IMR-90 (cell line): ENCODE measurements around the gene PRDM12. TPM values are rescaled to one million over a fixed set of nuclear protein-coding genes. Genes with fewer than 3 reads are reported as not detected.

Experiments
- ATAC-seq: fragments of 200-7000 bp; cut with Tn5 transposase; 2 replicates; pipeline ENCODE4 v1.9.1; 2020; ENCODE audit warnings: low read depth, mild to moderate bottlenecking, moderate library complexity
- BruUV-seq: library from RNA; stranded (reverse); fragments of 400-500 nt; replicated peaks from 2 replicates; lab custom pipeline; 2021; lab: Mats Ljungman, UMichigan
- CTCF ChIA-PET: fragments of 300-600 bp; formaldehyde crosslinking; extraction: SDS; loops from one replicate; lab custom pipeline; 2021; ENCODE audit warnings: antibody characterized with exemption; lab: Yijun Ruan, JAX
- POLR2A ChIA-PET: fragments of 300-600 bp; sonication (Branson Sonifier 250); formaldehyde crosslinking; loops from one replicate; lab custom pipeline; 2022; ENCODE audit warnings: antibody characterized with exemption; ENCODE audit not compliant: unreplicated experiment; lab: Charles Lee
- DNase-seq: peaks from one replicate; pipeline ENCODE4 v3.0.0; 2013
- H2AFZ ChIP-seq: replicated peaks from 2 replicates; pipeline ENCODE3; 2013; ENCODE audit warnings: low read length, mild to moderate bottlenecking; ENCODE audit not compliant: poor library complexity
- H2AK5ac ChIP-seq: 2 replicates; pipeline ENCODE4 v1.6.1; 2013; ENCODE audit warnings: low read depth, low read length, inconsistent platforms
- H2AK9ac ChIP-seq: replicated peaks from 2 replicates; pipeline ENCODE3; 2013; ENCODE audit warnings: mild to moderate bottlenecking, low read depth, low read length, moderate library complexity; ENCODE audit not compliant: poor library complexity
- H2BK120ac ChIP-seq: 2 replicates; pipeline ENCODE4 v1.6.1; 2013; ENCODE audit warnings: low read depth, low read length, inconsistent platforms
- H2BK15ac ChIP-seq: 3 replicates; pipeline ENCODE4 v1.6.1; 2013; ENCODE audit warnings: low read depth, low read length, inconsistent platforms
- H2BK20ac ChIP-seq: 2 replicates; pipeline ENCODE4 v1.6.1; 2013; ENCODE audit warnings: low read depth, mild to moderate bottlenecking, inconsistent platforms, low read length, moderate library complexity
- H2BK5ac ChIP-seq: 2 replicates; pipeline ENCODE4 v1.6.1; 2013; ENCODE audit warnings: mild to moderate bottlenecking, low read depth, low read length, inconsistent platforms; ENCODE audit not compliant: poor library complexity, severe bottlenecking
- H3K14ac ChIP-seq: replicated peaks from 2 replicates; pipeline ENCODE4 v1.6.1; 2013; ENCODE audit warnings: low read depth, low read length, inconsistent platforms
- H3K18ac ChIP-seq: 2 replicates; pipeline ENCODE4 v1.6.1; 2013; ENCODE audit warnings: low read depth, low read length, control low read depth
- H3K23ac ChIP-seq: 2 replicates; pipeline ENCODE4 v1.6.1; 2013; ENCODE audit warnings: low read depth, low read length, inconsistent platforms
- H3K27ac ChIP-seq: 2 replicates; pipeline ENCODE4 v1.5.1; 2013; ENCODE audit warnings: mild to moderate bottlenecking, control low read depth, low read length; ENCODE audit not compliant: insufficient read depth
- H3K27me3 ChIP-seq: 2 replicates; pipeline ENCODE4 v1.6.1; 2013; ENCODE audit warnings: low read length; ENCODE audit not compliant: control insufficient read depth, insufficient read depth
- H3K36me3 ChIP-seq: 2 replicates; pipeline ENCODE4 v1.6.1; 2013; ENCODE audit warnings: low read length, mixed read lengths; ENCODE audit not compliant: control insufficient read depth, insufficient read depth
- H3K4ac ChIP-seq: 2 replicates; pipeline ENCODE4 v1.6.1; 2013; ENCODE audit warnings: low read depth, low read length, inconsistent platforms
- H3K4me1 ChIP-seq: 2 replicates; pipeline ENCODE4 v1.6.1; 2013; ENCODE audit warnings: low read length, mixed read lengths; ENCODE audit not compliant: control insufficient read depth, insufficient read depth
- H3K4me2 ChIP-seq: 2 replicates; pipeline ENCODE4 v1.6.1; 2013; ENCODE audit warnings: low read depth, mild to moderate bottlenecking, control low read depth, low read length, moderate library complexity
- H3K4me3 ChIP-seq: 2 replicates; pipeline ENCODE4 v1.5.1; 2013; ENCODE audit warnings: low read depth, mild to moderate bottlenecking, control low read depth, low read length, moderate library complexity; ENCODE audit not compliant: insufficient read depth
- H3K56ac ChIP-seq: 2 replicates; pipeline ENCODE4 v1.6.1; 2013; ENCODE audit warnings: low read length, inconsistent platforms; ENCODE audit not compliant: insufficient read depth; ENCODE audit errors: extremely low read depth
- H3K79me1 ChIP-seq, 2 experiments: 2 replicates each; pipeline ENCODE4 v1.6.1; 2013; ENCODE audit warnings: low read length in 2 of 2, inconsistent platforms in 1 of 2, low read depth in 1 of 2
- H3K9ac ChIP-seq: 2 replicates; pipeline ENCODE4 v1.6.1; 2013; ENCODE audit warnings: low read depth, low read length, control low read depth
- H3K9me1 ChIP-seq: 2 replicates; pipeline ENCODE4 v1.6.1; 2013; ENCODE audit warnings: low read length, inconsistent platforms; ENCODE audit not compliant: insufficient read depth
- H3K9me3 ChIP-seq: 2 replicates; pipeline ENCODE4 v1.6.1; 2013; ENCODE audit warnings: low read length; ENCODE audit not compliant: control insufficient read depth, insufficient read depth
- H4K20me1 ChIP-seq: 2 replicates; pipeline ENCODE4 v1.6.1; 2013; ENCODE audit warnings: low read length, inconsistent platforms; ENCODE audit not compliant: insufficient read depth
- H4K5ac ChIP-seq: 2 replicates; pipeline ENCODE4 v1.6.1; 2013; ENCODE audit warnings: mild to moderate bottlenecking, low read depth, low read length, control low read depth
- H4K8ac ChIP-seq, 2 experiments: 2 replicates each; pipeline ENCODE4 v1.6.1; 2013; ENCODE audit warnings: low read depth in 2 of 2, low read length in 2 of 2, control low read depth in 1 of 2, inconsistent platforms in 1 of 2
- H4K91ac ChIP-seq: 2 replicates; pipeline ENCODE4 v1.6.1; 2013; ENCODE audit warnings: low read depth, low read length, inconsistent platforms; ENCODE audit not compliant: insufficient read depth
- BHLHE40 ChIP-seq: fragments of 150-350 bp; IDR thresholded peaks from 2 replicates; pipeline ENCODE4 v1.6.1; 2016; ENCODE audit warnings: mild to moderate bottlenecking, low read depth, low read length
- CEBPB ChIP-seq: IDR thresholded peaks from 2 replicates; pipeline ENCODE4 v1.6.1; 2012; ENCODE audit warnings: low read depth, low read length, improper control_type of control experiment
- CHD1 ChIP-seq: IDR thresholded peaks from 2 replicates; pipeline ENCODE4 v1.6.1; 2012; ENCODE audit warnings: low read depth, low read length, improper control_type of control experiment
- ELK1 ChIP-seq: fragments of 150-350 bp; IDR thresholded peaks from 2 replicates; pipeline ENCODE4 v1.6.1; 2016; ENCODE audit warnings: low read depth, mild to moderate bottlenecking, low read length, moderate library complexity, borderline replicate concordance
- FOS ChIP-seq: fragments of 150-350 bp; IDR thresholded peaks from 2 replicates; pipeline ENCODE4 v1.6.1; 2016; ENCODE audit warnings: low read depth, low read length
- MAFK ChIP-seq: IDR thresholded peaks from 2 replicates; pipeline ENCODE4 v1.6.1; 2012; ENCODE audit warnings: low read depth, low read length, improper control_type of control experiment
- MAZ ChIP-seq: IDR thresholded peaks from 2 replicates; pipeline ENCODE4 v1.6.1; 2012; ENCODE audit warnings: low read depth, mild to moderate bottlenecking, low read length, improper control_type of control experiment, moderate library complexity, borderline replicate concordance
- POLR2A ChIP-seq: IDR thresholded peaks from 2 replicates; pipeline ENCODE4 v1.6.1; 2012; ENCODE audit warnings: mild to moderate bottlenecking, low read depth, low read length
- RAD21 ChIP-seq: IDR thresholded peaks from 2 replicates; pipeline ENCODE4 v1.6.1; 2012; ENCODE audit warnings: low read length, improper control_type of control experiment
- RCOR1 ChIP-seq: IDR thresholded peaks from 2 replicates; pipeline ENCODE4 v1.6.1; 2012; ENCODE audit warnings: mild to moderate bottlenecking, low read length, improper control_type of control experiment; ENCODE audit not compliant: insufficient replicate concordance
- RFX5 ChIP-seq: IDR thresholded peaks from 2 replicates; pipeline ENCODE4 v1.8.0; 2012; ENCODE audit warnings: low read depth, mild to moderate bottlenecking, low read length, moderate library complexity
- WGBS, 2 experiments: methylation state at CpG; one replicate each; pipeline versions ENCODE4 v1.1.5 to v1.1.7; 2013; ENCODE audit warnings: missing lambda C conversion rate in 2 of 2; ENCODE audit not compliant: insufficient read length in 1 of 2; ENCODE audit errors: extremely low coverage in 2 of 2; 5-methylcytosine and 5-hydroxymethylcytosine counted together
- dilution Hi-C: fragments of 300-500 bp; cut with HindIII; formaldehyde crosslinking; loops from one replicate; pipeline ENCODE4 v1.14.3; 2018; ENCODE audit warnings: low sequenced_read_pairs; ENCODE audit not compliant: unreplicated experiment
- in situ Hi-C: fragments of 300-500 bp; cut with MboI; formaldehyde crosslinking; loops from 3 replicates; pipeline ENCODE4 v1.14.3; 2019; ENCODE audit warnings: low sequenced_read_pairs, inconsistent platforms, mixed read lengths
- intact Hi-C: fragments of 100-400 bp; cut with micrococcal nuclease; formaldehyde crosslinking; loops from 2 replicates; pipeline ENCODE4 v1.10.0; 2022
- polyA plus RNA-seq, 3 experiments: library from polyadenylated mRNA; depleted of rRNA; stranded (reverse); fragments of >200 nt; gene quantifications; 2 replicates each; pipeline ENCODE4 v1.2.3, GENCODE V29; 2012; ENCODE audit warnings: low replicate concordance in 1 of 3
- total RNA-seq: library from RNA; depleted of rRNA; stranded (reverse); fragments of >200 nt; gene quantifications from 2 replicates; pipeline ENCODE4 v1.2.3, GENCODE V29; 2012
- TF ChIP-seq, protein P1 (sequence below): fragments of 150-350 bp; IDR thresholded peaks from 2 replicates; pipeline ENCODE4 v1.6.1; 2017; ENCODE audit warnings: mild to moderate bottlenecking, antibody characterized with exemption, low read length, low read depth
- TF ChIP-seq, protein P2 (sequence below): conservative IDR thresholded peaks from 2 replicates; pipeline ENCODE4 v1.5.1; 2012; ENCODE audit warnings: mild to moderate bottlenecking, low read depth, low read length, improper control_type of control experiment

Gene PRDM12
- total and polyA plus RNA-seq, 2 of the 4 experiments (the other 2 are of a cell fraction), result not detected

DNA sequence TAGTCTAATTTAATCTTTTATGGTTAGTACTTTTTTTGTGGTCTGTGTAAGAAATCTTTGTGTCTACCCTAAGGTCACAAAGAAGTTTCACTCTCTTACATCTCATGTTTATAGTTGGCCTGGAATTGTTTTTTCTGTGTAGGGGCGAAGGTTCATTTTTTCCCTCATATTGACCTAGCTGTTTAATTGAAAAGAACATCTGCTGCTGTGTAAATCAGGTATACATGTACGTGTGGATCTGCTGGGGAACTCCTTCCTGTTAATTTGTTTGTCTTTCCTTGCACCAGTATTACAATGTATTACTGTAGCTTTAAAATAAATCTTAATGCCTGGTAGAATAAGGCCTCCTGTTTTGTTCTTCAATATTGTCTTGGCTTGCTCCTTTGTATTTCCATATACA, 67.0 kb downstream of the PRDM12 start:
- WGBS, 2 experiments, result no CpG with 5 or more reads among the region's 2 CpGs
- Histone ChIP-seq H4K8ac (no peak overlapping the region), H2BK15ac (no peak overlapping the region), H3K23ac (no peak overlapping the region), H3K14ac (no peak overlapping the region), H4K5ac (no peak overlapping the region), H3K4me2 (no peak overlapping the region), H2AFZ (no peak overlapping the region), H3K36me3 (no peaks in the 10 kb centered on the region), H3K27ac (no peak overlapping the region), H4K20me1 (peaks cover 22% of the 10 kb centered on the region), H2BK20ac (no peak overlapping the region), H3K18ac (no peak overlapping the region), H3K27me3 (no peaks in the 10 kb centered on the region), H2BK120ac (no peak overlapping the region), H3K9me1 (peaks cover 8% of the 10 kb centered on the region), H3K9ac (no peak overlapping the region), H3K4ac (no peak overlapping the region), H2AK9ac (no peak overlapping the region), H3K4me1 (peaks cover 6% of the 10 kb centered on the region), H2BK5ac (no peak overlapping the region), H2AK5ac (no peak overlapping the region), H4K91ac (no peak overlapping the region), H3K9me3 (no peaks in the 10 kb centered on the region), H3K4me3 (no peak overlapping the region), H3K79me1 (peaks cover 26 to 69% of the 10 kb centered on the region in 2 experiments), H3K56ac (no peak overlapping the region)
- DNase-seq (no peak), ATAC-seq (no peak)
- no TSS peak for BruUV-seq
- in situ Hi-C loops, result no loop called here
- ChIA-PET CTCF (interaction anchor here (0.7 to 1.3 kb wide), 2 partner anchors 16 to 429 kb away, joined by 3 to 4 read pairs; no protein-coding TSS in a partner anchor), POLR2A (no interaction called here)
- intact Hi-C loops, result no loop called here
- TF ChIP-seq, protein P1, sequence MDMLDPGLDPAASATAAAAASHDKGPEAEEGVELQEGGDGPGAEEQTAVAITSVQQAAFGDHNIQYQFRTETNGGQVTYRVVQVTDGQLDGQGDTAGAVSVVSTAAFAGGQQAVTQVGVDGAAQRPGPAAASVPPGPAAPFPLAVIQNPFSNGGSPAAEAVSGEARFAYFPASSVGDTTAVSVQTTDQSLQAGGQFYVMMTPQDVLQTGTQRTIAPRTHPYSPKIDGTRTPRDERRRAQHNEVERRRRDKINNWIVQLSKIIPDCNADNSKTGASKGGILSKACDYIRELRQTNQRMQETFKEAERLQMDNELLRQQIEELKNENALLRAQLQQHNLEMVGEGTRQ, result no peak
- TF ChIP-seq CEBPB, result no peak
- TF ChIP-seq RFX5, result no peak
- TF ChIP-seq RCOR1, result no peak
- TF ChIP-seq BHLHE40, result no peak
- no peak for TF ChIP-seq ELK1
- TF ChIP-seq, protein P2, sequence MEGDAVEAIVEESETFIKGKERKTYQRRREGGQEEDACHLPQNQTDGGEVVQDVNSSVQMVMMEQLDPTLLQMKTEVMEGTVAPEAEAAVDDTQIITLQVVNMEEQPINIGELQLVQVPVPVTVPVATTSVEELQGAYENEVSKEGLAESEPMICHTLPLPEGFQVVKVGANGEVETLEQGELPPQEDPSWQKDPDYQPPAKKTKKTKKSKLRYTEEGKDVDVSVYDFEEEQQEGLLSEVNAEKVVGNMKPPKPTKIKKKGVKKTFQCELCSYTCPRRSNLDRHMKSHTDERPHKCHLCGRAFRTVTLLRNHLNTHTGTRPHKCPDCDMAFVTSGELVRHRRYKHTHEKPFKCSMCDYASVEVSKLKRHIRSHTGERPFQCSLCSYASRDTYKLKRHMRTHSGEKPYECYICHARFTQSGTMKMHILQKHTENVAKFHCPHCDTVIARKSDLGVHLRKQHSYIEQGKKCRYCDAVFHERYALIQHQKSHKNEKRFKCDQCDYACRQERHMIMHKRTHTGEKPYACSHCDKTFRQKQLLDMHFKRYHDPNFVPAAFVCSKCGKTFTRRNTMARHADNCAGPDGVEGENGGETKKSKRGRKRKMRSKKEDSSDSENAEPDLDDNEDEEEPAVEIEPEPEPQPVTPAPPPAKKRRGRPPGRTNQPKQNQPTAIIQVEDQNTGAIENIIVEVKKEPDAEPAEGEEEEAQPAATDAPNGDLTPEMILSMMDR, result no peak
- no peak for TF ChIP-seq MAZ
- no peak for TF ChIP-seq RAD21
- TF ChIP-seq POLR2A, result no peak
- TF ChIP-seq MAFK, result no peak
- no peak for TF ChIP-seq CHD1
- no peak for TF ChIP-seq FOS
- dilution Hi-C loops, result no loop called here
